HEK293 (cell line): ENCODE data around the gene TIMM17B.
A peak's percentile ranks its signal among the peaks of the same experiment; 100 is the strongest.

Experiments used
- BCL11B ChIP-seq: fragments of 450-650 bp; formaldehyde crosslinking; IDR thresholded peaks from 2 replicates; pipeline ENCODE4 v1.5.1; 2016; ENCODE audit warnings: low read depth, missing biosample characterization, missing genetic modification characterization
- KLF1 ChIP-seq: fragments of 450-650 bp; formaldehyde crosslinking; IDR thresholded peaks from 2 replicates; pipeline ENCODE4 v1.5.1; 2016; ENCODE audit warnings: missing biosample characterization, missing genetic modification characterization
- KLF7 ChIP-seq: fragments of 450-650 bp; formaldehyde crosslinking; IDR thresholded peaks from 2 replicates; pipeline ENCODE4 v1.5.1; 2016; ENCODE audit warnings: missing biosample characterization, missing genetic modification characterization, borderline replicate concordance
- KLF8 ChIP-seq: fragments of 450-650 bp; formaldehyde crosslinking; IDR thresholded peaks from 2 replicates; pipeline ENCODE4 v1.5.1; 2016; ENCODE audit warnings: missing biosample characterization, missing genetic modification characterization
- MYNN ChIP-seq: fragments of 450-650 bp; formaldehyde crosslinking; IDR thresholded peaks from 2 replicates; pipeline ENCODE4 v1.5.1; 2016; ENCODE audit warnings: missing biosample characterization, missing genetic modification characterization, borderline replicate concordance
- PRDM1 ChIP-seq: fragments of 450-650 bp; formaldehyde crosslinking; IDR thresholded peaks from 2 replicates; pipeline ENCODE4; 2016; ENCODE audit warnings: missing biosample characterization, missing genetic modification characterization
- YY2 ChIP-seq: fragments of 450-650 bp; formaldehyde crosslinking; IDR thresholded peaks from 2 replicates; pipeline ENCODE4 v1.5.1; 2016; ENCODE audit warnings: missing biosample characterization, missing genetic modification characterization
- ZFP3 ChIP-seq: fragments of 450-650 bp; formaldehyde crosslinking; IDR thresholded peaks from 2 replicates; pipeline ENCODE4 v1.5.1; 2016; ENCODE audit warnings: low read depth, missing biosample characterization, missing genetic modification characterization
- ZFP41 ChIP-seq: fragments of 450-650 bp; formaldehyde crosslinking; IDR thresholded peaks from 2 replicates; pipeline ENCODE4 v1.5.1; 2016; ENCODE audit warnings: missing biosample characterization, missing genetic modification characterization, borderline replicate concordance
- ZNF138 ChIP-seq: fragments of 450-650 bp; formaldehyde crosslinking; IDR thresholded peaks from 2 replicates; pipeline ENCODE4 v1.5.1; 2016; ENCODE audit warnings: missing biosample characterization, missing genetic modification characterization, borderline replicate concordance
- ZNF157 ChIP-seq: fragments of 450-650 bp; formaldehyde crosslinking; IDR thresholded peaks from 2 replicates; pipeline ENCODE4 v1.5.1; 2016; ENCODE audit warnings: missing biosample characterization, missing genetic modification characterization
- ZNF175 ChIP-seq: fragments of 450-650 bp; formaldehyde crosslinking; IDR thresholded peaks from 2 replicates; pipeline ENCODE4 v1.5.1; 2016; ENCODE audit warnings: missing biosample characterization, missing genetic modification characterization
- ZNF37A ChIP-seq: fragments of 450-650 bp; IDR thresholded peaks from 2 replicates; pipeline ENCODE4 v1.5.1; 2018; ENCODE audit warnings: missing biosample characterization, missing genetic modification characterization
- ZNF404 ChIP-seq: fragments of 450-650 bp; formaldehyde crosslinking; IDR thresholded peaks from 2 replicates; pipeline ENCODE4 v1.5.1; 2017; ENCODE audit warnings: missing biosample characterization, missing genetic modification characterization
- ZNF473 ChIP-seq: fragments of 450-650 bp; formaldehyde crosslinking; IDR thresholded peaks from 2 replicates; pipeline ENCODE4 v1.5.1; 2017; ENCODE audit warnings: missing biosample characterization, missing genetic modification characterization
- ZNF501 ChIP-seq: fragments of 450-650 bp; formaldehyde crosslinking; IDR thresholded peaks from 2 replicates; pipeline ENCODE4 v1.5.1; 2016; ENCODE audit warnings: missing biosample characterization, missing genetic modification characterization
- ZNF529 ChIP-seq: fragments of 450-650 bp; formaldehyde crosslinking; IDR thresholded peaks from 2 replicates; pipeline ENCODE4 v1.5.1; 2017; ENCODE audit warnings: missing genetic modification characterization, missing biosample characterization; ENCODE audit not compliant: insufficient replicate concordance
- ZNF623 ChIP-seq: fragments of 450-650 bp; formaldehyde crosslinking; IDR thresholded peaks from 2 replicates; pipeline ENCODE4 v1.5.1; 2016; ENCODE audit warnings: missing biosample characterization, missing genetic modification characterization
- ZNF792 ChIP-seq: fragments of 450-650 bp; formaldehyde crosslinking; IDR thresholded peaks from 2 replicates; pipeline ENCODE4 v1.5.1; 2016; ENCODE audit warnings: missing biosample characterization, missing genetic modification characterization
- ZSCAN30 ChIP-seq: fragments of 450-650 bp; IDR thresholded peaks from 2 replicates; pipeline ENCODE4 v1.5.1; 2018; ENCODE audit warnings: missing biosample characterization, mild to moderate bottlenecking, missing genetic modification characterization, moderate library complexity
- TF ChIP-seq, protein P1 (sequence below): fragments of 450-650 bp; formaldehyde crosslinking; IDR thresholded peaks from 2 replicates; pipeline ENCODE4 v1.5.1; 2016; ENCODE audit warnings: missing biosample characterization, missing genetic modification characterization
- TF ChIP-seq, protein P2 (sequence below): fragments of 450-650 bp; formaldehyde crosslinking; IDR thresholded peaks from 2 replicates; pipeline ENCODE4 v1.5.1; 2016; ENCODE audit warnings: missing biosample characterization, missing genetic modification characterization
- TF ChIP-seq, protein P3 (sequence below): fragments of 450-650 bp; formaldehyde crosslinking; IDR thresholded peaks from 2 replicates; pipeline ENCODE4 v1.5.1; 2016; ENCODE audit warnings: missing biosample characterization, missing genetic modification characterization
- TF ChIP-seq, protein P4 (sequence below): fragments of 450-650 bp; formaldehyde crosslinking; IDR thresholded peaks from 2 replicates; pipeline ENCODE4 v1.5.1; 2016; ENCODE audit warnings: missing biosample characterization, missing genetic modification characterization
- TF ChIP-seq, protein P5 (sequence below): fragments of 450-650 bp; formaldehyde crosslinking; IDR thresholded peaks from 2 replicates; pipeline ENCODE4 v1.5.1; 2016; ENCODE audit warnings: missing biosample characterization, missing genetic modification characterization
- TF ChIP-seq, protein P6 (sequence below): fragments of 450-650 bp; IDR thresholded peaks from 2 replicates; pipeline ENCODE4 v1.5.1; 2018; ENCODE audit warnings: missing biosample characterization, missing genetic modification characterization
- TF ChIP-seq, protein P7 (sequence below): fragments of 450-650 bp; formaldehyde crosslinking; IDR thresholded peaks from 2 replicates; pipeline ENCODE4 v1.5.1; 2016; ENCODE audit warnings: missing biosample characterization, missing genetic modification characterization

Gene TIMM17B

DNA sequence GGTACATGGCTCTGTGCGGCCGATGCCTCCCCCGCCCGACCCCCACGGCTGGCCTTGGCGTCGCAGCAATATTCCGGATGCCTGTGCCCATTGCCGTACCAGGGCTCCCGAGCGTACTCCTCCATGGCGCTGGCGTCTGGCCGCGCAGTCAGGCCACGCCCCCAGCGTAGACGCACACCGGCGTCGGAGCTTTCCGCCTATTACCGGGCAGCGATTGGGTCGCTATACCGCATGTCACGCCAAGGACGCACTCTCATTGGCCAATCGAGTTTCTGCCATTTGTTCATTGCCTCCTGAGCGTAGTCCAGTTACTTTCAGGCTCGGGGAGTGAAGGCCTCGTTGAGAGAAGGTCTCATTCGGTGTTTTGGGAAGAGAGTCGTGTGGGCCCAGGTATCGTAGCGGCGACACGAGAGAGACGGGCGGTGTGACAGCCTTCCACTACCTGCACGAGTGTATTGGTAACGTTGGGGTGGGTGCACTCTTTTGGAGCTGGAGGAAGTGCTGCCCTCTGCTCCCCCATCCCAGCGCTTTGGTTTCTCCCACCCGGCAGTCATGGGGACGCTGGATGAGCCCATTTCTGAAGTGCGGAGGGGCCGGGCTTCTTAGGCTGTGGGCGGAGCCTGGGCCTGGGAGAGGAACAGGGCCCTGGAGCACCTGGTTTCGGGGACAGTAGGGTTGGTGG, at the start of gene TIMM17B, which contains the start of gene PQBP1 (continued):
- TF ChIP-seq, protein P1, sequence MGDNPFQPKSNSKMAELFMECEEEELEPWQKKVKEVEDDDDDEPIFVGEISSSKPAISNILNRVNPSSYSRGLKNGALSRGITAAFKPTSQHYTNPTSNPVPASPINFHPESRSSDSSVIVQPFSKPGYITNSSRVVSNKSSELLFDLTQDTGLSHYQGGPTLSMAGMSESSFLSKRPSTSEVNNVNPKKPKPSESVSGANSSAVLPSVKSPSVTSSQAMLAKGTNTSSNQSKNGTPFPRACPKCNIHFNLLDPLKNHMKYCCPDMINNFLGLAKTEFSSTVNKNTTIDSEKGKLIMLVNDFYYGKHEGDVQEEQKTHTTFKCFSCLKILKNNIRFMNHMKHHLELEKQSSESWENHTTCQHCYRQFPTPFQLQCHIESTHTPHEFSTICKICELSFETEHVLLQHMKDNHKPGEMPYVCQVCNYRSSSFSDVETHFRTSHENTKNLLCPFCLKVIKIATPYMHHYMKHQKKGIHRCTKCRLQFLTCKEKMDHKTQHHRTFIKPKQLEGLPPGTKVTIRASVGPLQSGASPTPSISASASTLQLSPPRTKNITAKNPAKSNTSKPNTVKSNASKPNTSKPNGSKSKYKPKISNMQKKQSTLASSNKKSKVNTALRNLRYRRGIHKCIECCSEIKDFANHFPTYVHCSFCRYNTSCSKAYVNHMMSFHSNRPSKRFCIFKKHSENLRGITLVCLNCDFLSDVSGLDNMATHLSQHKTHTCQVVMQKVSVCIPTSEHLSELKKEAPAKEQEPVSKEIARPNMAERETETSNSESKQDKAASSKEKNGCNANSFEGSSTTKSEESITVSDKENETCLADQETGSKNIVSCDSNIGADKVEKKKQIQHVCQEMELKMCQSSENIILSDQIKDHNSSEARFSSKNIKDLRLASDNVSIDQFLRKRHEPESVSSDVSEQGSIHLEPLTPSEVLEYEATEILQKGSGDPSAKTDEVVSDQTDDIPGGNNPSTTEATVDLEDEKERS, result peak; percentile 69; the same call in 1 of the 2 replicates
- TF ChIP-seq, protein P2, sequence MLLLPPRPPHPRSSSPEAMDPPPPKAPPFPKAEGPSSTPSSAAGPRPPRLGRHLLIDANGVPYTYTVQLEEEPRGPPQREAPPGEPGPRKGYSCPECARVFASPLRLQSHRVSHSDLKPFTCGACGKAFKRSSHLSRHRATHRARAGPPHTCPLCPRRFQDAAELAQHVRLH (tag by site-specific recombination), result no peak; the same call in 1 of the 2 replicates
- TF ChIP-seq ZFP3 (tag by site-specific recombination) (no peak), PRDM1 (tag by site-specific recombination) (no peak), ZNF404 (no peak), BCL11B (tag by site-specific recombination) (no peak), YY2 (peak; percentile 68), ZSCAN30 (tag by site-specific recombination) (peak; percentile 54; the same call in 1 of the 2 replicates), KLF1 (no peak), ZNF175 (tag by site-specific recombination) (no peak), ZFP41 (no peak), ZNF37A (tag by site-specific recombination) (no peak), ZNF792 (tag by site-specific recombination) (no peak), KLF7 (tag by site-specific recombination) (no peak), ZNF501 (tag by site-specific recombination) (peak; percentile 95), KLF8 (peak; percentile 70; the same call in 1 of the 2 replicates), ZNF157 (tag by site-specific recombination) (no peak), MYNN (tag by site-specific recombination) (no peak; the same call in 1 of the 2 replicates), ZNF623 (tag by site-specific recombination) (0 out of 2 replicates have a peak, but pooled peaks have one; percentile 10), ZNF138 (tag by site-specific recombination) (no peak), ZNF473 (tag by site-specific recombination) (no peak), ZNF529 (tag by site-specific recombination) (no peak)
- TF ChIP-seq, protein P3, sequence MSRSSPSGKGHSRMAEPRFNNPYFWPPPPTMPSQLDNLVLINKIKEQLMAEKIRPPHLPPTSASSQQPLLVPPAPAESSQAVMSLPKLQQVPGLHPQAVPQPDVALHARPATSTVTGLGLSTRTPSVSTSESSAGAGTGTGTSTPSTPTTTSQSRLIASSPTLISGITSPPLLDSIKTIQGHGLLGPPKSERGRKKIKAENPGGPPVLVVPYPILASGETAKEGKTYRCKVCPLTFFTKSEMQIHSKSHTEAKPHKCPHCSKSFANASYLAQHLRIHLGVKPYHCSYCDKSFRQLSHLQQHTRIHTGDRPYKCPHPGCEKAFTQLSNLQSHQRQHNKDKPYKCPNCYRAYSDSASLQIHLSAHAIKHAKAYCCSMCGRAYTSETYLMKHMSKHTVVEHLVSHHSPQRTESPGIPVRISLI (tag by site-specific recombination), result no peak
- TF ChIP-seq, protein P4, sequence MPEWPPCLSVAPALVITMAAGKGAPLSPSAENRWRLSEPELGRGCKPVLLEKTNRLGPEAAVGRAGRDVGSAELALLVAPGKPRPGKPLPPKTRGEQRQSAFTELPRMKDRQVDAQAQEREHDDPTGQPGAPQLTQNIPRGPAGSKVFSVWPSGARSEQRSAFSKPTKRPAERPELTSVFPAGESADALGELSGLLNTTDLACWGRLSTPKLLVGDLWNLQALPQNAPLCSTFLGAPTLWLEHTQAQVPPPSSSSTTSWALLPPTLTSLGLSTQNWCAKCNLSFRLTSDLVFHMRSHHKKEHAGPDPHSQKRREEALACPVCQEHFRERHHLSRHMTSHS (tag by site-specific recombination), result no peak
- TF ChIP-seq, protein P5, sequence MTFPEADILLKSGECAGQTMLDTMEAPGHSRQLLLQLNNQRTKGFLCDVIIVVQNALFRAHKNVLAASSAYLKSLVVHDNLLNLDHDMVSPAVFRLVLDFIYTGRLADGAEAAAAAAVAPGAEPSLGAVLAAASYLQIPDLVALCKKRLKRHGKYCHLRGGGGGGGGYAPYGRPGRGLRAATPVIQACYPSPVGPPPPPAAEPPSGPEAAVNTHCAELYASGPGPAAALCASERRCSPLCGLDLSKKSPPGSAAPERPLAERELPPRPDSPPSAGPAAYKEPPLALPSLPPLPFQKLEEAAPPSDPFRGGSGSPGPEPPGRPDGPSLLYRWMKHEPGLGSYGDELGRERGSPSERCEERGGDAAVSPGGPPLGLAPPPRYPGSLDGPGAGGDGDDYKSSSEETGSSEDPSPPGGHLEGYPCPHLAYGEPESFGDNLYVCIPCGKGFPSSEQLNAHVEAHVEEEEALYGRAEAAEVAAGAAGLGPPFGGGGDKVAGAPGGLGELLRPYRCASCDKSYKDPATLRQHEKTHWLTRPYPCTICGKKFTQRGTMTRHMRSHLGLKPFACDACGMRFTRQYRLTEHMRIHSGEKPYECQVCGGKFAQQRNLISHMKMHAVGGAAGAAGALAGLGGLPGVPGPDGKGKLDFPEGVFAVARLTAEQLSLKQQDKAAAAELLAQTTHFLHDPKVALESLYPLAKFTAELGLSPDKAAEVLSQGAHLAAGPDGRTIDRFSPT (tag by site-specific recombination), result peak; percentile 91; the same call in 1 of the 2 replicates
- TF ChIP-seq, protein P6, sequence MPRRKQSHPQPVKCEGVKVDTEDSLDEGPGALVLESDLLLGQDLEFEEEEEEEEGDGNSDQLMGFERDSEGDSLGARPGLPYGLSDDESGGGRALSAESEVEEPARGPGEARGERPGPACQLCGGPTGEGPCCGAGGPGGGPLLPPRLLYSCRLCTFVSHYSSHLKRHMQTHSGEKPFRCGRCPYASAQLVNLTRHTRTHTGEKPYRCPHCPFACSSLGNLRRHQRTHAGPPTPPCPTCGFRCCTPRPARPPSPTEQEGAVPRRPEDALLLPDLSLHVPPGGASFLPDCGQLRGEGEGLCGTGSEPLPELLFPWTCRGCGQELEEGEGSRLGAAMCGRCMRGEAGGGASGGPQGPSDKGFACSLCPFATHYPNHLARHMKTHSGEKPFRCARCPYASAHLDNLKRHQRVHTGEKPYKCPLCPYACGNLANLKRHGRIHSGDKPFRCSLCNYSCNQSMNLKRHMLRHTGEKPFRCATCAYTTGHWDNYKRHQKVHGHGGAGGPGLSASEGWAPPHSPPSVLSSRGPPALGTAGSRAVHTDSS (tag by site-specific recombination), result no peak
- TF ChIP-seq, protein P7, sequence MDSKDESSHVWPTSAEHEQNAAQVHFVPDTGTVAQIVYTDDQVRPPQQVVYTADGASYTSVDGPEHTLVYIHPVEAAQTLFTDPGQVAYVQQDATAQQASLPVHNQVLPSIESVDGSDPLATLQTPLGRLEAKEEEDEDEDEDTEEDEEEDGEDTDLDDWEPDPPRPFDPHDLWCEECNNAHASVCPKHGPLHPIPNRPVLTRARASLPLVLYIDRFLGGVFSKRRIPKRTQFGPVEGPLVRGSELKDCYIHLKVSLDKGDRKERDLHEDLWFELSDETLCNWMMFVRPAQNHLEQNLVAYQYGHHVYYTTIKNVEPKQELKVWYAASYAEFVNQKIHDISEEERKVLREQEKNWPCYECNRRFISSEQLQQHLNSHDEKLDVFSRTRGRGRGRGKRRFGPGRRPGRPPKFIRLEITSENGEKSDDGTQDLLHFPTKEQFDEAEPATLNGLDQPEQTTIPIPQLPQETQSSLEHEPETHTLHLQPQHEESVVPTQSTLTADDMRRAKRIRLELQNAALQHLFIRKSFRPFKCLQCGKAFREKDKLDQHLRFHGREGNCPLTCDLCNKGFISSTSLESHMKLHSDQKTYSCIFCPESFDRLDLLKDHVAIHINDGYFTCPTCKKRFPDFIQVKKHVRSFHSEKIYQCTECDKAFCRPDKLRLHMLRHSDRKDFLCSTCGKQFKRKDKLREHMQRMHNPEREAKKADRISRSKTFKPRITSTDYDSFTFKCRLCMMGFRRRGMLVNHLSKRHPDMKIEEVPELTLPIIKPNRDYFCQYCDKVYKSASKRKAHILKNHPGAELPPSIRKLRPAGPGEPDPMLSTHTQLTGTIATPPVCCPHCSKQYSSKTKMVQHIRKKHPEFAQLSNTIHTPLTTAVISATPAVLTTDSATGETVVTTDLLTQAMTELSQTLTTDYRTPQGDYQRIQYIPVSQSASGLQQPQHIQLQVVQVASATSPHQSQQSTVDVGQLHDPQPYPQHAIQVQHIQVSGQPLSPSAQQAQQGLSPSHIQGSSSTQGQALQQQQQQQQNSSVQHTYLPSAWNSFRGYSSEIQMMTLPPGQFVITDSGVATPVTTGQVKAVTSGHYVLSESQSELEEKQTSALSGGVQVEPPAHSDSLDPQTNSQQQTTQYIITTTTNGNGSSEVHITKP (tag by site-specific recombination), result peak; percentile 100
